Panc1 (cell line): ENCODE measurements around the gene ZDHHC1. TPM values are rescaled to one million over a fixed set of nuclear protein-coding genes. Genes with fewer than 3 reads are reported as not detected.

Experiments used
- ATAC-seq: fragments of 200-7000 bp; cut with Tn5 transposase; 2 replicates; pipeline ENCODE4 v1.9.1; 2020; ENCODE audit warnings: mild to moderate bottlenecking, moderate library complexity
- BruUV-seq: library from RNA; stranded (reverse); fragments of 400-500 nt; replicated peaks from 2 replicates; lab custom pipeline; 2021; lab: Mats Ljungman, UMichigan
- CTCF ChIA-PET: fragments of 300-600 bp; sonication (Branson Sonifier 250); formaldehyde crosslinking; loops from one replicate; lab custom pipeline; 2022; ENCODE audit warnings: antibody characterized with exemption; lab: Charles Lee
- POLR2A ChIA-PET: fragments of 300-600 bp; sonication (Branson Sonifier 250); formaldehyde crosslinking; loops from one replicate; lab custom pipeline; 2022; ENCODE audit warnings: antibody characterized with exemption; lab: Charles Lee
- DNase-seq: peaks from one replicate; pipeline ENCODE4 v3.0.0-alpha.2; 2010; ENCODE audit warnings: low read depth, low spot score
- H3K27ac ChIP-seq: 2 replicates; pipeline ENCODE4 v1.5.1; 2011; ENCODE audit warnings: mild to moderate bottlenecking, low read length, inconsistent platforms
- H3K27me3 ChIP-seq: fragments of 200-500 bp; sonication (Bioruptor generic); 2 replicates; pipeline ENCODE4 v1.6.0; 2014; ENCODE audit warnings: low read length, inconsistent platforms; ENCODE audit not compliant: control insufficient read depth, insufficient read depth
- H3K36me3 ChIP-seq: fragments of 200-500 bp; sonication (Bioruptor generic); 2 replicates; pipeline ENCODE4 v1.5.1; 2014; ENCODE audit warnings: inconsistent platforms, mild to moderate bottlenecking, low read length, moderate library complexity; ENCODE audit not compliant: control insufficient read depth, insufficient read depth
- H3K4me1 ChIP-seq: 2 replicates; pipeline ENCODE4 v1.5.1; 2011; ENCODE audit warnings: inconsistent platforms, mild to moderate bottlenecking, low read length, moderate library complexity; ENCODE audit not compliant: control insufficient read depth, insufficient read depth
- H3K4me3 ChIP-seq, 2 experiments: 2 replicates each; pipeline ENCODE4 v1.5.1; 2011 to 2012; ENCODE audit warnings: low read depth in 2 of 2, low read length in 2 of 2, mild to moderate bottlenecking in 2 of 2, inconsistent platforms in 1 of 2, moderate library complexity in 1 of 2
- H3K9me3 ChIP-seq: fragments of 200-500 bp; sonication (Bioruptor generic); 2 replicates; pipeline ENCODE4 v1.5.1; 2014; ENCODE audit warnings: low read depth, mild to moderate bottlenecking, inconsistent platforms, low read length, moderate library complexity; ENCODE audit not compliant: control insufficient read depth, insufficient read depth
- POLR2AphosphoS5 ChIP-seq: IDR thresholded peaks from 2 replicates; pipeline ENCODE4 v1.6.1; 2012; ENCODE audit warnings: mild to moderate bottlenecking, low read depth, low read length, moderate library complexity
- SIN3A ChIP-seq: IDR thresholded peaks from 2 replicates; pipeline ENCODE4 v1.6.1; 2012; ENCODE audit warnings: low read depth, mild to moderate bottlenecking, low read length, moderate library complexity, borderline replicate concordance; ENCODE audit not compliant: insufficient read depth
- TCF7L2 ChIP-seq: IDR thresholded peaks from 2 replicates; pipeline ENCODE4 v1.6.1; 2011; ENCODE audit warnings: mild to moderate bottlenecking, low read depth, low read length, inconsistent platforms
- in situ Hi-C: cut with HindIII; loops from 2 replicates; pipeline ENCODE4 v1.10.0; 2016; ENCODE audit warnings: low sequenced_read_pairs, low pct_unique_long_range_greater_than_20kb
- intact Hi-C: fragments of 100-400 bp; cut with micrococcal nuclease; formaldehyde crosslinking; loops from one replicate; pipeline ENCODE4 v1.10.0; 2022; ENCODE audit not compliant: unreplicated experiment
- total RNA-seq: library from RNA; stranded (reverse); gene quantifications from one replicate; pipeline ENCODE4 v1.2.1, GENCODE V29; 2021; ENCODE audit not compliant: unreplicated experiment
- TF ChIP-seq, protein P1 (sequence below): fragments of 450-650 bp; IDR thresholded peaks from 2 replicates; pipeline ENCODE4 v1.5.1; 2017; ENCODE audit warnings: mild to moderate bottlenecking
- TF ChIP-seq, protein P2 (sequence below), 2 experiments: IDR thresholded peaks; 2 replicates each; pipeline ENCODE4 v1.6.1; 2011 to 2012; ENCODE audit warnings: low read depth in 2 of 2, control low read depth in 1 of 2, low read length in 1 of 2, mild to moderate bottlenecking in 1 of 2, moderate library complexity in 1 of 2; ENCODE audit not compliant: insufficient read depth in 1 of 2

Gene ZDHHC1
- total RNA-seq, 1 experiment from 2014 or later: 7.8 TPM

DNA sequence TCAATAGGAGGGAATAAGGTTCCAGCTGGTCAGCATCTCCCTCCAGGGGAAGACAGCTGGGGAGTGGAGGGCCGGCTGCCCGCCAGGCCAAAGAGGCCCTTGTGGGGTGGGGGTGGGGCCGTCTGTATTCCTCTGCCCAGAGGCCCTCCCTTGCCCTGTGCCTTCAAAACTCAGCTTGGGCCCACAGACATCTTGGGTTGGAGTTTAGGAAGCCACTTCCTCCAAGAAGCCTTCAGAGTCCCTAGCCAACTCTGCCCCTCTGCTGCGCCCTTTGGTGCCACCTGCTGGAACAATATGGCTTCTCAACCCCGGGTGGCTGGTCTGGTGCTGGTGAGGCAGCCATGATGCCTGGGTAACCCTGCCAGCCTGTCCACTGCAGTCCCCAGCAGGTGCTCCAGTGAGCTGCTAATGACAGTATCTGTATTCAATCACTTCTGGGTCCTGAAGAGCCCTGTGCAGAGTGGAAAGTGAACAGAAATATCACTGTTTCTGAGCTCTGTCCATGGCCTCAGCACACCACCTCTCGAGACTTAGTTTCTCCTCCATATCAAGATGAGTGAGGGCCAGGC, 31.3 kb upstream of the ZDHHC1 start:
- BruUV-seq: no TSS peak
- Histone ChIP-seq H3K9me3 (no peaks in the 10 kb centered on the region), H3K4me3 (no peak overlapping the region), H3K36me3 (no peaks in the 10 kb centered on the region), H3K4me1 (no peaks in the 10 kb centered on the region), H3K27me3 (no peaks in the 10 kb centered on the region), H3K27ac (no peak overlapping the region)
- peak; percentile 68 for ATAC-seq
- in situ Hi-C loops (no loop called here), intact Hi-C loops (no loop called here)
- ChIA-PET CTCF (interaction anchor here (0.6 to 2.1 kb wide), 2 partner anchors 20 to 118 kb away, joined by 4 to 7 read pairs; no protein-coding TSS in a partner anchor), POLR2A (interaction anchor here (0.6 kb wide), 1 partner anchor 37 kb away, joined by 3 read pairs; no protein-coding TSS in a partner anchor)
- no peak for DNase-seq
- TF ChIP-seq SIN3A (no peak), POLR2AphosphoS5 (no peak), TCF7L2 (no peak)
- TF ChIP-seq, protein P1, sequence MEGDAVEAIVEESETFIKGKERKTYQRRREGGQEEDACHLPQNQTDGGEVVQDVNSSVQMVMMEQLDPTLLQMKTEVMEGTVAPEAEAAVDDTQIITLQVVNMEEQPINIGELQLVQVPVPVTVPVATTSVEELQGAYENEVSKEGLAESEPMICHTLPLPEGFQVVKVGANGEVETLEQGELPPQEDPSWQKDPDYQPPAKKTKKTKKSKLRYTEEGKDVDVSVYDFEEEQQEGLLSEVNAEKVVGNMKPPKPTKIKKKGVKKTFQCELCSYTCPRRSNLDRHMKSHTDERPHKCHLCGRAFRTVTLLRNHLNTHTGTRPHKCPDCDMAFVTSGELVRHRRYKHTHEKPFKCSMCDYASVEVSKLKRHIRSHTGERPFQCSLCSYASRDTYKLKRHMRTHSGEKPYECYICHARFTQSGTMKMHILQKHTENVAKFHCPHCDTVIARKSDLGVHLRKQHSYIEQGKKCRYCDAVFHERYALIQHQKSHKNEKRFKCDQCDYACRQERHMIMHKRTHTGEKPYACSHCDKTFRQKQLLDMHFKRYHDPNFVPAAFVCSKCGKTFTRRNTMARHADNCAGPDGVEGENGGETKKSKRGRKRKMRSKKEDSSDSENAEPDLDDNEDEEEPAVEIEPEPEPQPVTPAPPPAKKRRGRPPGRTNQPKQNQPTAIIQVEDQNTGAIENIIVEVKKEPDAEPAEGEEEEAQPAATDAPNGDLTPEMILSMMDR: peak; percentile 72
- TF ChIP-seq, protein P2, sequence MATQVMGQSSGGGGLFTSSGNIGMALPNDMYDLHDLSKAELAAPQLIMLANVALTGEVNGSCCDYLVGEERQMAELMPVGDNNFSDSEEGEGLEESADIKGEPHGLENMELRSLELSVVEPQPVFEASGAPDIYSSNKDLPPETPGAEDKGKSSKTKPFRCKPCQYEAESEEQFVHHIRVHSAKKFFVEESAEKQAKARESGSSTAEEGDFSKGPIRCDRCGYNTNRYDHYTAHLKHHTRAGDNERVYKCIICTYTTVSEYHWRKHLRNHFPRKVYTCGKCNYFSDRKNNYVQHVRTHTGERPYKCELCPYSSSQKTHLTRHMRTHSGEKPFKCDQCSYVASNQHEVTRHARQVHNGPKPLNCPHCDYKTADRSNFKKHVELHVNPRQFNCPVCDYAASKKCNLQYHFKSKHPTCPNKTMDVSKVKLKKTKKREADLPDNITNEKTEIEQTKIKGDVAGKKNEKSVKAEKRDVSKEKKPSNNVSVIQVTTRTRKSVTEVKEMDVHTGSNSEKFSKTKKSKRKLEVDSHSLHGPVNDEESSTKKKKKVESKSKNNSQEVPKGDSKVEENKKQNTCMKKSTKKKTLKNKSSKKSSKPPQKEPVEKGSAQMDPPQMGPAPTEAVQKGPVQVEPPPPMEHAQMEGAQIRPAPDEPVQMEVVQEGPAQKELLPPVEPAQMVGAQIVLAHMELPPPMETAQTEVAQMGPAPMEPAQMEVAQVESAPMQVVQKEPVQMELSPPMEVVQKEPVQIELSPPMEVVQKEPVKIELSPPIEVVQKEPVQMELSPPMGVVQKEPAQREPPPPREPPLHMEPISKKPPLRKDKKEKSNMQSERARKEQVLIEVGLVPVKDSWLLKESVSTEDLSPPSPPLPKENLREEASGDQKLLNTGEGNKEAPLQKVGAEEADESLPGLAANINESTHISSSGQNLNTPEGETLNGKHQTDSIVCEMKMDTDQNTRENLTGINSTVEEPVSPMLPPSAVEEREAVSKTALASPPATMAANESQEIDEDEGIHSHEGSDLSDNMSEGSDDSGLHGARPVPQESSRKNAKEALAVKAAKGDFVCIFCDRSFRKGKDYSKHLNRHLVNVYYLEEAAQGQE (IDR thresholded peaks at IDR 0.05; ENCODE audit: insufficient read depth in 1 of 2, low read depth in 2 of 2, low read length in 1 of 2): no peak

DNA sequence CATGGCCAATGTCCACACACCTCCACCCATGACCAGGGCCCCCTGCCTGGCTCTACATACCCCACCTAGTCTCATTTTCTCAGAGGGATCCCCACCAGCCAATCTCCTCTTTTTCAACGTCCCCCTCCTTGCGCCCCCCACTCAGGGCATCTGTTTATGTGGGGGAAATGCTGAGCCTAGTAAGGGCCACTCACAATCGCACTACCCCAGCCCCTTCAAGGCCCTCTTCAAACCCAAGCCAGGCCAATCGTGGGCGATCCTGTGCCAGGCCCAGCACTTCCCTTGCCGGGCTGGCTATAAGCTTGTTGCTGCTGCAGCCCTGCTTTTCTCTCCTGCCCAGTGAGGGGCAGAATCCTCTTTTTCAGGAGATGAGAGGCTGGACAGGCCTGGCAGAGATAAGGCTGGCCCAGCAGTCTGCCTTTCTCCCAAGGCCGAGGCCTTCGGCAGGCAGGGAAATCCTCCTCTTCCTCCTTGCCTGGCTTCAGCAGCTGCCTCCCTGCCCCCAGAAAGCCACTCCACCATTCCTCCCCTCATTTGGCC, 30.8 kb upstream of the ZDHHC1 start:
- ChIA-PET POLR2A (no interaction called here), CTCF (interaction anchor here (0.6 to 2.1 kb wide), 2 partner anchors 19 to 117 kb away, joined by 4 to 7 read pairs; no protein-coding TSS in a partner anchor)
- Histone ChIP-seq H3K36me3 (no peaks in the 10 kb centered on the region), H3K9me3 (no peaks in the 10 kb centered on the region), H3K27ac (no peak overlapping the region), H3K27me3 (no peaks in the 10 kb centered on the region), H3K4me3 (no peak overlapping the region), H3K4me1 (no peaks in the 10 kb centered on the region)
- TF ChIP-seq POLR2AphosphoS5 (no peak), TCF7L2 (no peak)
- TF ChIP-seq, protein P2 (IDR thresholded peaks at IDR 0.05; ENCODE audit: insufficient read depth in 1 of 2, low read depth in 2 of 2, low read length in 1 of 2): no peak
- TF ChIP-seq, protein P1: no peak
- ATAC-seq (no peak), DNase-seq (no peak)
- in situ Hi-C loops (no loop called here), intact Hi-C loops (no loop called here)
- no TSS peak for BruUV-seq
